ENCODE results near the gene ZMIZ1. TPM values are rescaled to one million over a fixed set of nuclear protein-coding genes. Genes with fewer than 3 reads are reported as not detected.

ZMIZ1 gene
- total RNA-seq, 1 donor from 2014 or later = 84.7 TPM

DNA sequence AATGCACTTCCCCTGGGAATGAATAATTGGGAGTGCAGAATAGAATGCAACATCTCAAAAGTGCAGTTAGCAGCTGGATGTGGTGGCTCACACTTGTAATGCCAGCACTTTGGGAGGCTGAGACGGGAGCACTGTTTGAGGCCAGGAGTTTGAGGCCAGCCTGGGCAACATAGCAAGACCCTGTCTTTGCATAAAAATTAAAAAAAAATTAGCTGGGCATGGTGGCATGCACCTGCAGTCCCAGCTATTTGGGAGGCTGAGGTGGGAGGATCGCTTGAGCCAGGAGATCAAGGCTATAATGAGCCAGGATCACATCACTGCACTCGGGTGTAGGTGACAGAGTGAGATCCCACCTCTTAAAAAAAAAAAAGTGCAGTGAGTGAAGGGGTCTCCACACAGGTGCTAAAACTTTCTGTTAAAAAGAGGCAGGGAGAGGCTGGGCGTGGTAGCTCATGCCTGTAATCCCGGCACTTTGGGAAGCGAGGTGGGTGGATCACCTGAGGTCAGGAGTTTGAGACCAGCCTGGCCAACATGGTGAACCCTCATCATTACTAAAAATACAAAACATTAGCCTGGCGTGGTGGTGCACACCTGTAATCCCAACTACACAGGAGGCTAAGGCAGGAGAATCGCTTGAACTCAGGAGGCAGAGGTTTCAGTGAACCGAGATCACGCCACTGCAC, 13.5 kb upstream of the ZMIZ1 start:
- peaks cover 24% of the 10 kb centered on the region for H3K4me1 ChIP-seq
- no peaks in the 10 kb centered on the region for H3K27me3 ChIP-seq
- no peaks in the 10 kb centered on the region for H3K36me3 ChIP-seq
- intact Hi-C loops (cut with DNase I) = no loop called here
- no peak for ATAC-seq
- DNase-seq = peak; percentile 26
- no peaks in the 10 kb centered on the region for H3K9me3 ChIP-seq
- H3K4me3 ChIP-seq = no peak overlapping the region
- H3K27ac ChIP-seq = no peak overlapping the region
- TF ChIP-seq, protein P1, sequence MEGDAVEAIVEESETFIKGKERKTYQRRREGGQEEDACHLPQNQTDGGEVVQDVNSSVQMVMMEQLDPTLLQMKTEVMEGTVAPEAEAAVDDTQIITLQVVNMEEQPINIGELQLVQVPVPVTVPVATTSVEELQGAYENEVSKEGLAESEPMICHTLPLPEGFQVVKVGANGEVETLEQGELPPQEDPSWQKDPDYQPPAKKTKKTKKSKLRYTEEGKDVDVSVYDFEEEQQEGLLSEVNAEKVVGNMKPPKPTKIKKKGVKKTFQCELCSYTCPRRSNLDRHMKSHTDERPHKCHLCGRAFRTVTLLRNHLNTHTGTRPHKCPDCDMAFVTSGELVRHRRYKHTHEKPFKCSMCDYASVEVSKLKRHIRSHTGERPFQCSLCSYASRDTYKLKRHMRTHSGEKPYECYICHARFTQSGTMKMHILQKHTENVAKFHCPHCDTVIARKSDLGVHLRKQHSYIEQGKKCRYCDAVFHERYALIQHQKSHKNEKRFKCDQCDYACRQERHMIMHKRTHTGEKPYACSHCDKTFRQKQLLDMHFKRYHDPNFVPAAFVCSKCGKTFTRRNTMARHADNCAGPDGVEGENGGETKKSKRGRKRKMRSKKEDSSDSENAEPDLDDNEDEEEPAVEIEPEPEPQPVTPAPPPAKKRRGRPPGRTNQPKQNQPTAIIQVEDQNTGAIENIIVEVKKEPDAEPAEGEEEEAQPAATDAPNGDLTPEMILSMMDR (IDR thresholded peaks at IDR 0.05) = no peak

DNA sequence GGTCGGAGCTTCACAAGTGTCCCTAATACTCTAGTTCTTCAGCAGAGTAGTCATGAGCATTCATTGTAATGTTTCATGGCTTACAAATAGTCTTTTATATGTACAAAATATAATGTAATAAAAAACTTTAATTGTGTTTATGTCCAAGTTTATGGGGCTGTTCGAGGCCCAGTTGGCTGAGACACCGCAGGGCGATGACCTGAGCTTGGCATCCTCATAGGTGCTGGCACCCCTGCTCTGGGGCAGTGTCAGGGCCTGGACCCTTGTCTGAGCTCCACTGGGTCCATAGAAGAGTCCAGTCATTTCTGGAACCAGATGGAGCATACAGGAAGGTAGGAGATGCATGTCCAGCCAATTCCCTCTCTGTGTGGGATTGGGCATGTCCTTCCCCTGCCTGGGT, 12.9 kb upstream of the ZMIZ1 start:
- Histone ChIP-seq H3K9me3 (no peaks in the 10 kb centered on the region), H3K27me3 (no peaks in the 10 kb centered on the region), H3K4me3 (no peak overlapping the region), H3K36me3 (no peaks in the 10 kb centered on the region), H3K27ac (no peak overlapping the region), H3K4me1 (peaks cover 21% of the 10 kb centered on the region)
- peak; percentile 40 for DNase-seq
- TF ChIP-seq, protein P1 (IDR thresholded peaks at IDR 0.05) = no peak
- ATAC-seq = no peak
- intact Hi-C loops (cut with DNase I) = no loop called here

DNA sequence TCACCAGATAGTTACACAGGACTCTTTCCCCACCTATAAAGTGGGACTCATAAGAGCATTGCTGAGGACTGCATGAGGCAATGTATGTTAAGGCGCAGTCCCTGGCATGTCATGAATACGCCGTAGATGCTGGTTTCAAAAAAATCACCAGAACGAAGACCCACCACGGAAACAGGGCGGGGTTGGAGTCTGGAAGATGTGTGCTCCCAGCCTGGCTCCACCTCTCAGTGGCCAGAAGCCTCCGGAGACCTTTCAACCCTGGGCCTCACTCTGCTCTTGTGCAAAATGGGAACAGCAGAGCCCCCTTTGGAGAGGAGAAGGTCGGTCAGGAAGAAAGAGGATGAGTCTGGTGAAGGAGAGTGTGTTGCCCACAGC, 12.4 kb upstream of the ZMIZ1 start:
- Histone ChIP-seq H3K27me3 (no peaks in the 10 kb centered on the region), H3K9me3 (no peaks in the 10 kb centered on the region), H3K36me3 (no peaks in the 10 kb centered on the region), H3K4me1 (peaks cover 17% of the 10 kb centered on the region), H3K27ac (no peak overlapping the region), H3K4me3 (no peak overlapping the region)
- ATAC-seq (no peak), DNase-seq (peak; percentile 34)
- TF ChIP-seq, protein P1 (IDR thresholded peaks at IDR 0.05) = no peak
- intact Hi-C loops (cut with DNase I) = no loop called here

DNA sequence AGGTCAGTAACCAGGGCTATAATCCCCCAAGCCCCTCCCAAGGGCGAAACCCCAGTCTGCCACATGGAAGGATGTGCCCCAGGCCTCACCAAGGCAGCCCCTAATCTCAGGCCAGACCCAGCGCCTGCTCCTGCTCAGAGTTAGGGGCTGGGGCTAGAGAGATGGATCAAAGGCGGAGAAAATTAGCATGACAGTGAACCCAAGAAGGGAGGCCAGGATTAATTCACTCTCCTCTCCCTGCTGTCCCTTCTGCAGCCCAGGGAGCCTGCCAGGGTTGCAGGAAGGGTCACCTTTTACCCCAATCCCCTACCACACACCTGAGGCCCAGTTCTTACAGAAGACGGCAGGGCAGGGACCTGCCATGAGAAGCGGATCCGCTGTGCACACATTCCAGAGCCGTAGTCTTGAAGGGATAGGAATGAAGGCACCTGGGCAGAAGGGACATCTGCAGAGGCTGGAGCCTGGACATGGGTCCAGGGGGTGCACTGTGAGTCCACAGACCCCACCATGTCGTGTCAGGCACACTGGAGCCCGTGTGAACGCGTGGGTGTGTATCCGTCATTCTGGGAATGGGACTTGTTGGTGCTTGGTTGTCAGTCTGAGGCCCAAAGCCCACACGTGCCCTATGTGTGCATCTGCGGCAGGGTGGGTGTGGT, 11.9 kb upstream of the ZMIZ1 start:
- ATAC-seq (no peak), DNase-seq (peak; percentile 58)
- Histone ChIP-seq H3K4me3 (no peak overlapping the region), H3K9me3 (no peaks in the 10 kb centered on the region), H3K27ac (no peak overlapping the region), H3K36me3 (no peaks in the 10 kb centered on the region), H3K4me1 (peaks cover 13% of the 10 kb centered on the region), H3K27me3 (no peaks in the 10 kb centered on the region)
- TF ChIP-seq, protein P1 (IDR thresholded peaks at IDR 0.05) = no peak
- intact Hi-C loops (cut with DNase I) = no loop called here

DNA sequence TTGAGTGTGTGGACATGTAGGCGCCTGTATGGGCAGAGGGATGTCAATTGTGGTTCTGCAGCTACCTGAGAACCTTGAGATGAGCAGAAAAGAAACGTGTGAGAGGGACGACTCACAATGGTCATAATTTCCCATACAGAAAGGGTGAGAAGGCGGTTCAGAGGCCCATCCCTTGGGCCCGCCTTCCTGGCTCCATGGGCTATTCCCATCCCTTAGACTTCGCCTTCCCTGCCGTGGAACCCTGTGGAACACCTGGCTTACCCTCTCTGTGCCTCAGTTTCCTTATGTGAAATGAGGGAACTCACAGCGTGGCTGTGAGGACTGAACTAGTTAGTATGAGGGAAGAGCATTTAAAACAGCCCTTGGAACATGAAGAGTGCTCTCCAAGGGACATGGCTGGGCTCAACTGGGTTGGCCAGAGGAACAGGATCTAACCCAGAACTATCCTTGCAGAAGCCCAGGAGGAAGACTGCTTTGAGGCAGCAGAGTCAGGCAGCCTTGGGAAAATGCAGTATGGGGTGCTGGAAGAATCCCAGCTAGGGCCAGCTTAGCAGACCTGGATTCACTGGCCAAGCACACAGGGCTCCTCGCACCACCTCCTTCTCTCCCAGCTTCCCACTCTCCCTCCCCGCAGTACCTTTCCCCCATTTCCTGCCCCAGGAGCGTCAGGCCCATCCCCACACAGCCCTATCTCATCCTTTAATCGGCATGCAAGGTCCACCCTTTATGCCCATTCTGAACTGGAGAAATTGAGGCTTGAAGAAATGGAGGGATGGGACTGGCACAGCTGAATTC, 11.1 kb upstream of the ZMIZ1 start:
- no peak for ATAC-seq
- TF ChIP-seq, protein P1 (IDR thresholded peaks at IDR 0.05) = no peak
- Histone ChIP-seq H3K27ac (no peak overlapping the region), H3K36me3 (no peaks in the 10 kb centered on the region), H3K4me3 (no peak overlapping the region), H3K4me1 (peaks cover 10% of the 10 kb centered on the region), H3K9me3 (no peaks in the 10 kb centered on the region), H3K27me3 (no peaks in the 10 kb centered on the region)
- peak; percentile 42 for DNase-seq
- intact Hi-C loops (cut with DNase I) = no loop called here
